ENCODE data around the gene BCAS1.
A peak's percentile ranks its signal among the peaks of the same experiment; 100 is the strongest.

Gene BCAS1

DNA sequence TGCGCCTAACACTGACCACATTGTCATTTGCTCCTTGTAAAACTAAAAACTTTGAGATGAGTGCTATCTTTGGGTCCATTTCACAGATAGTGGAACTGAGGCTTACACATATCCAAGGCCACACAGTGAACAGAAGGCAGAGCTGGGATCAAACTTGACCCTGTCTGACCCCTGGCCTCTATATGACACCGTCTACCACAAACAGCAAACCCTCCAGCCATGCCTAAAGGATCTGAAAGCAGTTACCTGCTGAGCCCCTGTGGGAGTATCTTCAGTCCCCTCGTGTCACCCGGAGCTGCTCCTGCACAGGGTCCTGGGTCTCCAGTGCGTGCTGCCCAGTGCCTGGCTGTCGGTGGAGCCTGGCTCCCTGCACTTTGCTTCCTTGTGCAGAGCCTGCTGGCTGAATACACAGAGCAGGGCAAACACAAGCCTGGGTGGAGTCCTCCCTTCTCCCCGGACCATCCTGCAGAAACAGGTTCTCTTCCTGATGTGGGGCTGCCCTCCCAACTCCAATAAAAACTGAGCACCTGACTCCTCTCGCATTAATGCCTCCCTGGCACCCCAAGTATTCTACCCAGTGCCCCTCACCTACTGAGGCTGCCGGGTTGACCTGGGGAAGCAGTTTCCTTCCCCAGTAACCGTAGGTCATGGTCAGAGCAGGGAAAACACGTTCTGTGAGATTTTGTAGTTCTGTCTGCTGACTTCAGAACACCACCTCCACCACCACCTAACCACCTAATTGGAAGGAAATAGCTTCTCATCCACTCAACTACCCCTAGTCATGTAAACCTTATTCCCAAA is at the start of gene BCAS1:
BCAS1 (minus strand) TSS at position 408 of the 801 bp plus-strand sequence. CDS start 11,876 bp downstream, outside the sequence.
- DNase-seq = no peak

GRCh38 chr20:54119744-54120143 is 49.4 kb upstream of the BCAS1 start:
- no peak for DNase-seq

DNA sequence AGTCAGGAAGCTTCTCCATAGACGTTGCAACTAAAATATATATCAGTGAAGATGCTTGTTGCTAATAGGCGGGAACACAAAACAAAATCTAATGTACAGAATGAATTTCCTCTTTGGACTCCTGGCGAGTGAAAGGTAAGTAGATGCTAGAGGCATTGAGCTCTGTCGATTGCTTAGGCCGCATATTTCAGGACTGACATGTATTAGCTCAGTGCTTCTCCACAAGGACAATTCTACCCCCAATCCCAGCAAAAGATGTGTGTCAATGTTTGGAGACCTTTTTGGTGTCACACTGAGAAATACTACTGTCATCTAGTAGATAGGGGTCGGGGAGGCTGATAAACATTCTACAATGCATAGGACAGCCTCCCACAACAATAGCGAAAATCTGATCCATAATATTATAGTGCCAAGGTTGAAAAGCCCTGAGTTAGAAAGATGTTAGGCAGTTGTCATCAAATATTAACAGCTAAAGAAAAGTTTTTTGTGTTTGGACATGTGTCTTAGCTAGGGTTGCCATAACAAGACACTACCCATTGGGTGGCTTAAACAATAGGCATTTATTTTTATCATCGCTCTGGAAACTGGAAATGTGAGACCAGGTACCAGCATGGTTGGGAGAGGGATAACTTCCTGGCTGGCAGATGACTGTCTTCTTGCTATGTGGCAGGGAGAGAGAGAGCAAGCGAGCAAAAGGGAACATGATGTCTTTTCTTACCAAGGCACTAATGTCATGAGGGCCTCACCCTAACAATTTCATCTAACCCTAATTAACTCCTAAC is 48.0 kb upstream of the BCAS1 start:
- no peak for DNase-seq

DNA sequence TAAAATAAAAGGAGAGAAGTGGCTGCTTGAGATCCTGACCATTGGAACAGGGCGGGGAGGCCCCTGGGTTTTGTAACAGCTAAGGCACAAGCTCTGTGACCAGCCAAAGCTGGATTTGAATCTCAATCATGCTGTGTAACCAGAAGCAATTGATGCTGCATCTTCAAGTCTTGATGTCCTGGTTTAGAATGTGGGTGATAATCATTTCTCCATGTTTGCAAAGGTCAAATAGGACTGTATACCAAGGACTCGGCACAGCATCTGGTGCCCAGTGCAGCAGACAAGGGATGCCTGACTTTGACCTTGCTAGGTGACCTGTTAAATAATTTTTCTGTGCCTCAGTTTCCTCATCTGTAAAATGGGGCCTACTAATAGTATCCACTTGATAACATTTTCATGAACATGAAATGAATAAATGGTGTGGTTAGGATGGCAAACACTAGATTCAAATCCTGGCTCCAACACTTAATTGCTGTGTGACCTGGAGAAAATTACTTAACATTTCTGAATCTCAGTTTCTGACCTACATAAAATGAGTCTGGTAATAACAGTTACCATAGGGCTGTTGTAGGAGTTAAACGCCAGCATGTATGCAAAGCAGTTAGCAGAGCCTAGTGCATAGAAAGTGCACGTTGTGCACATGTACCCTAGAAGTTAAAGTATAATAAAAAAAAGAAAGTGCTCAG is 46.3 kb upstream of the BCAS1 start:
- DNase-seq = no peak

DNA sequence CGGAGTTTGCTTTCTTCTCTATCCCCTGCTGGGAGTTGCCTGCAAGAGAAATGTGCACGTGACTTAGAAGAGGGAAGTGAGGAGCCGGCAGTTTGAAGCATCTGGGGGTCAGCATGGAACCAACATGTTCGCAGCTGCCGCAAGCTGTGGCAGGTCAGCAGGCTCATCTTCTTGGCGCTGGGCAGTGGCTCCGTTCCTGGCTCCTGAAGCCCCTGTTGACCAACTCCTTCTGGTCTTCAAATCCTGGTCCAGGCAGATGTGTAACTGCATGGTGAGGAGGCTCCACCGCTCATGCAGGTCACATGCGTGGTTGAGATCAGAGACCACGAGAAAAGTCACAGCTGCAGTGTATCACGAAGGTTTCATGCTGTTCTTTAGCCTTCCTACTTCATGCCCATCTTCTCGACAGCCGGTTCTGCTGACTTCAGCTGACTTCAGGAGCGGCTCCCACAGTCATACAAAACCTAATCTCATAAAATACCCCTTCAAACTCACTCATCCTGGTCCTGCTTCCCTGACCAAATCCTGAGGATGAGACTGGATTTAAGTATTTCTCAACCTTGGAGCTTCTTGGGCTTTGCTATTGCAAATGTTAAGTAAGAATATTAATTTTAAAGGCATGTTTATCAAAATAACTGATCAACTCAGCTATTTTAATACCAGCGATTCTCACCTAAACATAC is 44.9 kb upstream of the BCAS1 start:
- no peak for DNase-seq

- DNase-seq = no peak
Measured at GRCh38 chr20:54114109-54114508, 43.7 kb upstream of the BCAS1 start.

DNA sequence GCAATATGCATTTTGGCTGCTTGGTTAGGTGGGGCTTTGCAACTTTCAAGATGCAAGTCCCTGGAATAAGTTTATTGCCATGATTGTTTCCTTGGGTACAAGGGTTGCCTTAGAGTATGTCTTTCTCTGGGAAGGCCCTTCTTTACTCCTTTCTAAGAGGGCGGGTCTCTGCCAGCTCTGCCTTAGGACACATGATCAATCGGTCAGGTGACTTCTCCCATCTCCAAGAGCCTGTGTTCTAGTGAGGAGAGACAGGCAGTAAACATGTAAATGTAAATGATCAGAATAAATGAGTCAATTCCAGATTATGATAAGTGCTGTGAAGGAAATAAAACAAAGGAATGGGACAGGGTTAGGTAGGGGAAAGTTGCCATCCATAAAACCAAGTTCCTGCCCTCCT is 43.2 kb upstream of the BCAS1 start:
- DNase-seq = no peak

GRCh38 chr20:54112221-54112884 is 42.0 kb upstream of the BCAS1 start:
- no peak for DNase-seq

DNA sequence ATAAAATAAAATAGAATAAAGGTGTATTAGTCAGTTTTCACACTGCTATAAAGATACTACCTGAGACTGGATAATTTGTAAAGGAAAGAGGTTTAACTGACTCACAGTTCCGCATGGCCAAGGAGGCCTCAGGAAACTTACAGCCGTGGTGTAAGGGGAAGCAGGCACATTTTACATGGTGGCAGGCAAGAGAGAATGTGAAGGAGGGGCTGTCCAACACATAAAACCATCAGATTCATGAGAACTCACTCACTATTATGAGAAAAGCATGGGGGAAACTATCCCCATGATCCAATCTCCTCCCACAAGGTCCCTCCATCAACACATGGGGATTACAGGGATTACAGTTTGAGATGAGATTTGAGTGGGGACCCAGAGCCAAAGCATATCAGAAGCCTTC is 41.1 kb upstream of the BCAS1 start:
- no peak for DNase-seq

GRCh38 chr20:54110457-54110856 is 40.1 kb upstream of the BCAS1 start:
- DNase-seq = no peak

DNA sequence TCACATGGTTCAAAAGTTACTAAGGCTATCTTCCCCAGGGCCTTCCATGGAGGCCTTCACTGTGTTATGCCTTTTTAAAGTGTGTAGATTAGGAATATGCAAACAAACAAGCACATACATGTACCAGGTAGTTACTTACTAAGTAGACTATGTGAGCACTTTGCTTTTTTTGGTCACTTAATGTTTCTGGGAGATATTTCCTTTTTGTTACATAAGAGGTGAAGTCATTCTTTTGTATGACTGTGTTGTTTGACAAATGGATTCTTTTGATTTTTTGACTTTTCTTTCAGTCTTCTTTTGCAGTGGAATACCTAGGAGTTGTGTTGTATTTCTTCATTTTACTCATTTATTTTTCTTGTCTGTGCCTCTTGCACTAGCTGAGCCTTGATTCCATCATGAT is 39.6 kb upstream of the BCAS1 start:
- no peak for DNase-seq

GRCh38 chr20:54108817-54109216 is 38.4 kb upstream of the BCAS1 start:
- DNase-seq = no peak

- no peak for DNase-seq
Measured at GRCh38 chr20:54108326-54108642, 37.9 kb upstream of the BCAS1 start.

- DNase-seq = no peak
Measured at GRCh38 chr20:54107600-54108325, 37.4 kb upstream of the BCAS1 start.

DNA sequence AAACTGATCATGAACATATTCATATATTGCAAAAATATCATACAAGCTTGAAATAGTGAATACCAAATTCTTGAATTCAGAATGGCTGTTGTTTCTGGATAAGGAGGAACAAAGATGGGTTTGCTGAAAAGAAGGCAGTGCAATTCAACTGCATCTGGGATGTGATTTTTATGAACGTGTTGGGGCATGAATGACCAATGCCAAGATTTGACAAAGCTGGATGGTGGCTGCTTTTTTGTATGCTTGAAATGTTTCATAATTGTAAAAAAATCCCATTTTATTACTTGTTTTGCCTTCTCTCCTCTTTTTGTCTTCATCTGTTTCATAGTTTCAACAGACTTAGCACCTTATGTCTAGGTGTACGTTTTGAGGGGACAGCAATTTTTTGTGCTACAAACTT is 36.8 kb upstream of the BCAS1 start:
- no peak for DNase-seq

DNA sequence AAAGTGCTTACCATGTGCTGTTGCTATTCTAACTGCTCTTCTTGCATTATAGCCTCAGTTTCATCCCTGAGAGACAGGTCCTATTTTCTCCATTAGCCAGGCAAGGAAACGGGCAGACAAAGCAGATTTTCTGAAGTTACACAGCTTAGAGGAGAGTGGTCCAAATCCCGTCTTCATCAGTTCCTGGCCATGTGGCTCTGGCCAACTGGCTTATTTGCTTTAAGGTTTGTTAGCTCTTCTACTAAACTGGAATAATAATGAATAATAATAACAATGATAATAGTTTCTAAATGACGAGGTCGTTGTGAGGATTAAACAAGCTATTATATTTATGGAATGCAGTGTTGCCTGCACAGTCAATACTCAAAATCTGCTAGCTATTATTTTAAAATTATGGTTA is 35.8 kb upstream of the BCAS1 start:
- DNase-seq = no peak

DNA sequence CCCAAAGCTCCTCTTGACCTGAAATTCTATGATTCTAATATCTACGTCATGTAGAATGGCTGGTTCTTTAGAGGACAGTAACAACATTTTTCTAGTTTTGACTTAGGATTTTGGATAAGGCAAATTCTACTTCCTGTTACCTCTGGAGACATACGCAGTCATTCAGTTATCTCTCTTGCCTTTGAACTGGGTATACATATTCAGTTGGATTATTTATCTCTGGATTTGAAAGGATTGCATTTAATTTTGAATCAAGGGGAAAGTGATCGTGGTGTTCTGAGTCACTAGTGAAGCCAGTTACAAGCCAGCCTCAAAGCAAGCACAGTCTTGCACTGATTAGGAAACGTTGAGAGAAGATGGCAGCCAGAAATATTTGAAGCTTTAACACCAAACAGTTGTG is 35.3 kb upstream of the BCAS1 start:
- no peak for DNase-seq

- no peak for DNase-seq
Measured at GRCh38 chr20:54104781-54105180, 34.4 kb upstream of the BCAS1 start.

DNA sequence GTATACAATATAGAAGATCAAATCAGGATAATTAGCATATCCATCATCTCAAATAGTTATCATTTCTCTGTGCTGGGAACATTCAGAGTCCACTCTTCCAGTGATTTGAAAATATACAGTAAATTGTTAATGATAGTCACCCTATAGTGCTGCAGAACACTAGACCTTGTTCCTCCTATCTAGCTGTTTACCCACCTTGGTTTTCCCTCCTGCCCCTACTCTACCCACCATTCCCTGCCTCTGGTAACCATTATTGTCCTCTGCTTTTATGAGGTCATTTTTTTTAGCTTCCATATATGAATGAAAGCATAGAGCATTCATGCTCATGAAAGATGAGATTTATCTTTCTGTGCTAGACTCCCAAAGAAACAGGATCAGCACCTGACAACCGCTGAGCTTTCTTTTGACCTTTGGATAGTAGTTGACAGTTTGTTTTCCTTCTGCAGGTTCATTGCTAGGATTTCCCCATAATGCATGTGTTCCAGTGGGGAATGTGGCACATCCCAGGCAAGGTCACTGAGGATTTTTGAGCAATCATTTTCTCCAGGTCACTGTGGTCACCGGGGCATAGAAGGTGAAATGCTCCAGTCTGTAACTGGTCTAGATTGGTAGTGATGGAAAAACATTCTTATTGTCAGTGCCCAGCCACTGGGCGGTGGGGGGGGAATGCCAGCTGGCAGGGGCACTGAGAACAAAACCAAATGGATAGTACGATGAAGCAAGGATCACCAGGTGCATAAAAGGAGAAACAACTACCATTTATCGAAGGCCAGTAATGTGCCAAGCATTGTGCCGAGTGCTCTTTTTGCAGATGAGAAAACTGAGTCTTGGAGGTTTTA is 33.6 kb upstream of the BCAS1 start:
- DNase-seq = no peak

DNA sequence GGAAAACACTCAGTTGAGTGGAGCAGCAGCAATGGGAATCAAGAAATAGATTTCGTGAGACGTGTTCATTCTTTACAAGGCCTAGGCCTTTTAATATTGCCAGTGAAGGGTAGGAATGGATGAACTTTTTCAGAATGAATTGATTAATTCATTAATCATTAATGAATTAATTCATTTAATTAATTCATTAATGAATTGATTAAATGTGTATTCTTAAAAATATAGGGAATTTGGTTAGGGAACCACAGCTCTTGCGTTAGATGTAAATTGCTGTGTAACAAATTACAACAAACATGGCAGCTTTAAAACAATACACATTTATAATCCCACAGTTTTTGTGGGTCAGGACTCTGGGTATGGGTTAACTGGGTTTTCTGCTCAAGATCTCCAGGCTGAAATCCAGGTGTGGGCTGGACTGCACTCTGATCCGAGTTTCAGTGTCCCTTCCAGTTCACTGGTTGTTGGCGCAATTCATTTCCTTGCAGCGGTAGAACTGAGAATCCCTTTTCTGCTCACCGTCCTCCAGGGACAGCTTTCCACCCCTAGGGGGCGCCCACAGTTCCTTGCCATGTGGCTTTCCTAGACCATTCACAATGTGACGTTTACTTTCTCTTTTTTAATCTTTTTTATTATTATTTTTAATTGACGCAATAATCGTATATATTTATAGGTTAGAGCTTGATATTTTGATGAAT is 32.8 kb upstream of the BCAS1 start:
- DNase-seq = peak; percentile 84 to 88
